PC-3 (cell line): ENCODE measurements around the gene TSPAN16. TPM values are rescaled to one million over a fixed set of nuclear protein-coding genes. Genes with fewer than 3 reads are reported as not detected.

Source experiments
- ATAC-seq: fragments of 200-7000 bp; cut with Tn5 transposase; 2 replicates; pipeline ENCODE4 v1.9.1; 2020; ENCODE audit warnings: mild to moderate bottlenecking, moderate library complexity
- BruUV-seq: library from RNA; stranded (reverse); fragments of 400-500 nt; replicated peaks from 2 replicates; lab custom pipeline; 2021; lab: Mats Ljungman, UMichigan
- CTCF ChIA-PET: fragments of 300-600 bp; sonication (Branson Sonifier 250); formaldehyde crosslinking; loops from one replicate; lab custom pipeline; 2022; ENCODE audit warnings: antibody characterized with exemption; lab: Charles Lee
- POLR2A ChIA-PET: fragments of 300-600 bp; sonication (Branson Sonifier 250); formaldehyde crosslinking; loops from one replicate; lab custom pipeline; 2022; ENCODE audit warnings: antibody characterized with exemption; ENCODE audit not compliant: unreplicated experiment; lab: Charles Lee
- DNase-seq: peaks from one replicate; pipeline ENCODE4 v3.0.0-alpha.2; 2015
- H2AFZ ChIP-seq: fragments of 300-600 bp; sonication (generic); 2 replicates; pipeline ENCODE4 v1.6.0; 2016; ENCODE audit warnings: antibody characterized with exemption, low read length
- H3F3A ChIP-seq: fragments of 300-600 bp; sonication (generic); one replicate; pipeline ENCODE4 v1.6.0; 2017; ENCODE audit warnings: antibody characterized with exemption, low read length, control low read depth, mild to moderate bottlenecking; ENCODE audit not compliant: unreplicated experiment
- H3K27ac ChIP-seq: fragments of 300-600 bp; sonication (generic); 2 replicates; pipeline ENCODE4 v1.5.1; 2016; ENCODE audit warnings: mild to moderate bottlenecking, low read length
- H3K27me3 ChIP-seq: fragments of 300-600 bp; sonication (generic); 2 replicates; pipeline ENCODE4 v1.6.1; 2016; ENCODE audit warnings: low read length, mixed read lengths
- H3K36me3 ChIP-seq: fragments of 300-600 bp; sonication (generic); 2 replicates; pipeline ENCODE4 v1.6.1; 2016; ENCODE audit warnings: low read depth, mixed run types, low read length, mixed read lengths
- H3K4me1 ChIP-seq: fragments of 300-600 bp; sonication (generic); 2 replicates; pipeline ENCODE4 v1.5.1; 2016; ENCODE audit warnings: low read length; ENCODE audit not compliant: insufficient read depth
- H3K4me2 ChIP-seq: fragments of 300-600 bp; sonication (generic); 2 replicates; pipeline ENCODE4 v1.6.0; 2016; ENCODE audit warnings: low read length
- H3K4me3 ChIP-seq: fragments of 300-600 bp; sonication (generic); 2 replicates; pipeline ENCODE4 v1.5.1; 2016; ENCODE audit warnings: mild to moderate bottlenecking, low read length, mixed read lengths
- H3K79me2 ChIP-seq: fragments of 300-600 bp; sonication (generic); 2 replicates; pipeline ENCODE4 v1.6.1; 2017; ENCODE audit warnings: low read length, mixed read lengths
- H3K9ac ChIP-seq: fragments of 300-600 bp; sonication (generic); 2 replicates; pipeline ENCODE4 v1.6.0; 2016; ENCODE audit warnings: mild to moderate bottlenecking, low read length
- H3K9me2 ChIP-seq: fragments of 300-600 bp; sonication (generic); replicated peaks from 2 replicates; pipeline ENCODE4 v1.6.1; 2016; ENCODE audit warnings: mixed run types, low read length, mixed read lengths
- H3K9me3 ChIP-seq: fragments of 300-600 bp; sonication (generic); 2 replicates; pipeline ENCODE4 v1.6.1; 2016; ENCODE audit warnings: low read length, mixed read lengths
- H4K20me1 ChIP-seq: fragments of 300-600 bp; sonication (generic); 2 replicates; pipeline ENCODE4 v1.6.1; 2016; ENCODE audit warnings: low read length, mixed read lengths
- EZH2 ChIP-seq: fragments of 300-600 bp; sonication (generic); IDR thresholded peaks from one replicate; pipeline ENCODE4 v1.6.1; 2017; ENCODE audit warnings: antibody characterized with exemption, mild to moderate bottlenecking, low read length; ENCODE audit not compliant: unreplicated experiment
- EZH2phosphoT487 ChIP-seq: fragments of 300-600 bp; sonication (generic); IDR thresholded peaks from 2 replicates; pipeline ENCODE4 v1.6.1; 2018; ENCODE audit warnings: mild to moderate bottlenecking, antibody characterized with exemption, low read length, borderline replicate concordance
- intact Hi-C: fragments of 100-400 bp; cut with micrococcal nuclease; formaldehyde crosslinking; loops from 2 replicates; pipeline ENCODE4 v1.9.0; 2023
- total RNA-seq: library from RNA; depleted of rRNA; stranded (reverse); fragments of >200 nt; gene quantifications from 2 replicates; pipeline ENCODE4 v1.2.3, GENCODE V29; 2014
- TF ChIP-seq, protein P1 (sequence below): fragments of 300-600 bp; sonication (generic); conservative IDR thresholded peaks from 2 replicates; pipeline ENCODE4 v1.5.1; 2017; ENCODE audit warnings: antibody characterized with exemption, low read depth, mild to moderate bottlenecking, low read length

Gene TSPAN16
- total RNA-seq, 1 experiment from 2014 or later = not detected

DNA sequence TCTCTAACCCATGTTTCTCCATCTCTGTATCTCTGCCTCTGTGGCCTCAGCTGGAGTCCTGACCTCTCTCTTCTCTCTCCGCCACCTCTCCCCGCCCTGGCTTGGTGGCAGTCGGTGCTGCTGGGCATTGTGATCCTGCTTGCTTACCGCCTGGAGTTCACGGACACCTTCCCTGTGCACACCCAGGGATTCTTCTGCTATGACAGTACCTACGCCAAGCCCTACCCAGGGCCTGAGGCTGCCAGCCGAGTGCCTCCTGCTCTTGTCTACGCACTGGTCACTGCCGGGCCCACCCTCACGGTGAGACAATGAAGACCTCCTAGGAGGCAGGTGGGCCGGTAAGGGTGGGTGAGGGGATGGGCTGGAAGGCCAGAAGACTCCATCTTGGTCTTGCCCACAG, 63.5 kb downstream of the TSPAN16 start:
- Histone ChIP-seq H3K9me3 (no peaks in the 10 kb centered on the region), H4K20me1 (peaks cover 4% of the 10 kb centered on the region; the same call in 1 of the 2 replicates), H3K4me1 (peaks cover 8% of the 10 kb centered on the region), H3K79me2 (peaks cover 13% of the 10 kb centered on the region), H3K27me3 (no peaks in the 10 kb centered on the region), H3K36me3 (peaks cover 3% of the 10 kb centered on the region; the same call in 1 of the 2 replicates), H3K27ac (no peak overlapping the region), H3K9ac (no peak overlapping the region), H3F3A (no peaks in the 10 kb centered on the region), H3K4me2 (no peak overlapping the region), H3K9me2 (no peaks in the 10 kb centered on the region), H2AFZ (no peak overlapping the region), H3K4me3 (no peak overlapping the region)
- CTCF ChIA-PET = no interaction called here
- POLR2A ChIA-PET = no interaction called here
- DNase-seq = no peak
- BruUV-seq = no TSS peak
- no peak for TF ChIP-seq EZH2
- no peak for TF ChIP-seq EZH2phosphoT487
- TF ChIP-seq, protein P1, sequence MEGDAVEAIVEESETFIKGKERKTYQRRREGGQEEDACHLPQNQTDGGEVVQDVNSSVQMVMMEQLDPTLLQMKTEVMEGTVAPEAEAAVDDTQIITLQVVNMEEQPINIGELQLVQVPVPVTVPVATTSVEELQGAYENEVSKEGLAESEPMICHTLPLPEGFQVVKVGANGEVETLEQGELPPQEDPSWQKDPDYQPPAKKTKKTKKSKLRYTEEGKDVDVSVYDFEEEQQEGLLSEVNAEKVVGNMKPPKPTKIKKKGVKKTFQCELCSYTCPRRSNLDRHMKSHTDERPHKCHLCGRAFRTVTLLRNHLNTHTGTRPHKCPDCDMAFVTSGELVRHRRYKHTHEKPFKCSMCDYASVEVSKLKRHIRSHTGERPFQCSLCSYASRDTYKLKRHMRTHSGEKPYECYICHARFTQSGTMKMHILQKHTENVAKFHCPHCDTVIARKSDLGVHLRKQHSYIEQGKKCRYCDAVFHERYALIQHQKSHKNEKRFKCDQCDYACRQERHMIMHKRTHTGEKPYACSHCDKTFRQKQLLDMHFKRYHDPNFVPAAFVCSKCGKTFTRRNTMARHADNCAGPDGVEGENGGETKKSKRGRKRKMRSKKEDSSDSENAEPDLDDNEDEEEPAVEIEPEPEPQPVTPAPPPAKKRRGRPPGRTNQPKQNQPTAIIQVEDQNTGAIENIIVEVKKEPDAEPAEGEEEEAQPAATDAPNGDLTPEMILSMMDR = no peak
- intact Hi-C loops = no loop called here
- ATAC-seq = no peak

DNA sequence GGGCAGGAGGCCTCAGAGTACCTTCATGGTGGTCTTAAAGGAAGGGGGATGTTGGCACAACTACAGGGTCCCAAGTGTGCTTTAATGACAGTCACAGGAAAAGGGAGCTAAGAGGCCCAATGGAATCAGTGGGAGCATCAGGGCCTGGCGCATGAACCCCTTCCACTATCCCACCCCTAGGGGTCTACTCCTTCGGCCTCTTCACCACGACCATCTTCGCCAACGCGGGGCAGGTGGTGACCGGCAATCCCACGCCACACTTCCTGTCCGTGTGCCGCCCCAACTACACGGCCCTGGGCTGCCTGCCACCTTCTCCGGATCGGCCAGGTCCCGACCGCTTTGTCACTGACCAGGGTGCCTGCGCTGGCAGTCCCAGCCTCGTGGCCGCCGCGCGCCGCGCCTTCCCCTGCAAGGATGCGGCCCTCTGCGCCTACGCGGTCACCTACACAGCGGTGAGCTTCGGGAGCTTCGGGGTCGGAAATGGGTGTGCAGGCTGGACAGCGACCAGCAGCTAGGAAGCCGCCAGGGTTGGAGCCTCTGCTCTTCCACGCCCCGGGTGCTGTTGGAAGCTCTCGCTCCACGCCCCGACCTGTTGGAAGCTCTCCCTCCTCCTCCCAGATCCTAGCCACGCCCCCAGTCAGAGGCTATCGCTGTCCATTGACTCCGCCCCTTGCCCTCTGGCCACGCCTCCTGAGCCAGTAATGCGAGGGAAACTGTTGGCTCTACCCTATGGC, 65.2 kb downstream of the TSPAN16 start:
- no peaks in the 10 kb centered on the region for H3F3A ChIP-seq
- 0 out of 2 replicates have a peak, but pooled peaks cover under 1% of the 10 kb centered on the region for H4K20me1 ChIP-seq
- H3K36me3 ChIP-seq = peaks cover 3% of the 10 kb centered on the region; the same call in 1 of the 2 replicates
- no TSS peak for BruUV-seq
- peaks cover 7% of the 10 kb centered on the region for H3K79me2 ChIP-seq
- H3K9me2 ChIP-seq = no peaks in the 10 kb centered on the region
- TF ChIP-seq, protein P1 = no peak
- no peak for TF ChIP-seq EZH2phosphoT487
- no peak for TF ChIP-seq EZH2
- H3K27me3 ChIP-seq = no peaks in the 10 kb centered on the region
- H3K9ac ChIP-seq = no peak overlapping the region
- H2AFZ ChIP-seq = no peak overlapping the region
- POLR2A ChIA-PET = no interaction called here
- H3K4me1 ChIP-seq = peaks cover 3% of the 10 kb centered on the region
- CTCF ChIA-PET = no interaction called here
- H3K27ac ChIP-seq = no peak overlapping the region
- intact Hi-C loops = no loop called here
- no peaks in the 10 kb centered on the region for H3K9me3 ChIP-seq
- no peak overlapping the region for H3K4me3 ChIP-seq
- ATAC-seq = peak; percentile 30; the same call in 1 of the 2 replicates
- no peak for DNase-seq
- H3K4me2 ChIP-seq = no peak overlapping the region
